Stimulated activated CD4-positive, alpha-beta T cell treated with anti-CD3 and anti-CD28 coated beads, Interleukin-1b, Interleukin-23, amount 100 ng/mL, for 4 hours (primary cell): Measurements from ENCODE around the gene GOT1.

Experiments
- DNase-seq, 2 donors: peaks; one replicate each; pipeline ENCODE4 v3.0.0-alpha.2; 2020; ENCODE audit warnings: low read depth in 2 of 2

The GOT1 gene

DNA sequence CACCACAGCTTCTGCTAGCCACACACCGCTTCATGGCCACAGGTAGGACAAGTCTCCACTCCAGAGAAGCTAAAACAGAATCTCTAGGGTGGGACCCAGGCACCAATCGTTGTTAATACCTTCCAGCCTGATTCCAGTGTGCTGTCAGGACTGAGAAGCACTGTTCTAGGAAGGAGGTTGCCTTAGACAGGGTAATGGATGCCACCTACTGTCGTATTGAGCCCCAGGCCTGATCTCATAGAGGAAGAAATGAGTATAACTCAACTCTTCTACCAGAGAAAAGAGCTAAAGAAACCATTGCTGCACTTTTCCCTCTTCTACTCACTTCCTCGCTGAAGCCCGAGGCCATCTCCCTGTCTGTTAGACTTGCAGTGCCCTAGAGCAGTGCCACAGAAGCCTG, 69.5 kb downstream of the GOT1 start:
- DNase-seq: no peak

DNA sequence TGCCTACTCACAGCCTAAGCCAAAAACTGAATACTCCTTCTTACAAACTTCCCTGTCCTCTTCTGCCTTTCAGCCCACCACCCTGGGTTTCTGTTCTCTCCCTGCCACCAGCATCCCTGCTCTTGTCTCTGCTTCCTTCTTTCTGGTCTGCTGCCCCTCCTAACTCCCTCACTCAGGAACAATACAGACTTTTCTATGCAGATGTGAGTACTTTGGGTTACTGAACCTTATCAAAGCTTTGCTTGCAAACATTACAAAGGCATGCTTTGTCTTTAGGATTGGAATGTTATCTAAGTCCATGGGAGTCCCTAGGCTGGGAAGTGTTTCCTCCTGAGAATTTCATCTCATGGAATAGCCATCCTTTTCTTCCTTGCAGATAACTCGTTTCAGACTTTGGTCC, 72.3 kb downstream of the GOT1 start:
- DNase-seq: no peak

DNA sequence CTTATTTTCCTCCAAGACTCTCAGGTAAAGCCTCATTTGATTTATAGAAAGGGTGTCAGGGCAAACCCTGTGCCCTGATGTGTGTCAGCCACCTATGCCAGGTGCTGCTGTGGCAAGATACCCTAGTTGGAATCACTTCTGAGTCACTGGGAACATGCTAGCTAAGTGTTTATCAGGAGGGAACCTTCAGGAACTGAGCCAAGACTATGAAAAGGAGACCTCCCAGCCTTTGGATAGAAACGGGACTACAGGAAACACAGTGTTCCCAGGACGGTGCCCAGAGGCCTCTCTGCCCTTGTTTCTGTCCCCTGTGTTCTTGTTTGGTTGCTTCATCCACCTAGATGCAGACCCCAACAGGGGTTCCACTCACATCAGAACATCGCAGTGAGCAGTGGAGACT, 72.7 kb downstream of the GOT1 start:
- no peak for DNase-seq

DNA sequence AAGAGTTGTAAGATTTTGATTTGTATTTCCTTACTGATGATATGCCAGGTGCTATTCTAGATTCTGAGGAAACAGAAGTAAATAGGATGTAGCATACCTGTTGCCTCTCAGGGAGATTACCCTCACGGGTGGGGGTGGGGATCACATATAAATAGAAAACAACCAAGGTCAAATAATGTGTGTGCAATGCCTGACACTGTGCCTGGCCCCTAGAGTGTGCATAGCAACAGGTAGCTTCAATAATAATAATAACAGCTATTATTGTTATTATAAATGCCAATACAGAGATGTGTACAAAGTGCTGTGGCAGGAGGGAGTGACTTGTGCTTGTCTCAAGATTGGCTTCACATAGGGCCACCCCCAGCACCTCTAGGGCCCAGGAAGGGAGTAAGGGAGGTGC, 77.2 kb downstream of the GOT1 start:
- no peak for DNase-seq

DNA sequence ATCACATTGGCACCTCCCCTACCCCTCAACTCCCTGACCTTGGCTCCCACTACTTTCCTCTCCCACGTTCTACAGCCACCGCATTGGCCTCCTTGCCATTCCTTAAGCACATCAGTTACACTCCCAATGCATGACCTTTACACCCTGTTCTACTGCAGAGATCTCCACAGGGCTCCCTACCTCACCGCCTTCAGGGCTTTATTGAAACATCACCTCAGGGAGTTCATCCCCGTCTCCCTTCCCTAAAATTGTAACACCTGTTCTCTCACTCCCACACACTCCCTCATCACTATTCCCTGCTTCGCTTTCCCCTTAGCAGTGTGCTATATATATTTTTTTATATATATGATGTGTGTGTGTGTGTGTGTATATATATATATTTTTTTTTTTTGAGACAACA, 82.8 kb downstream of the GOT1 start:
- DNase-seq: no peak
